ENCODE measurements around the gene UGT1A7. TPM values are rescaled to one million over a fixed set of nuclear protein-coding genes. Genes with fewer than 3 reads are reported as not detected.

The UGT1A7 gene
- polyA plus RNA-seq, 10 donors, result not detected

- DNase-seq, result no peak
Observed at GRCh38 chr2:233760043-233760442, 78.3 kb downstream of the UGT1A7 start, which contains the start of gene UGT1A1. UGT1A1 (plus strand) TSS chr2:233760270; CDS start chr2:233760288, 18 bp downstream.

- no peak for DNase-seq
Observed at GRCh38 chr2:233761040-233761769, 79.5 kb downstream of the UGT1A7 start.

GRCh38 chr2:233764264-233764663 lies 82.6 kb downstream of the UGT1A7 start:
- no peak for DNase-seq

- no peak for DNase-seq
Observed at GRCh38 chr2:233764761-233765160, 83.1 kb downstream of the UGT1A7 start.

GRCh38 chr2:233766416-233766815 lies 84.7 kb downstream of the UGT1A7 start:
- DNase-seq, result no peak

GRCh38 chr2:233768076-233768475 lies 86.4 kb downstream of the UGT1A7 start:
- DNase-seq, result no peak

GRCh38 chr2:233769260-233769659 lies 87.6 kb downstream of the UGT1A7 start:
- no peak for DNase-seq

- DNase-seq, result no peak
Observed at GRCh38 chr2:233772153-233772552, 90.5 kb downstream of the UGT1A7 start.

GRCh38 chr2:233772583-233772982 lies 90.9 kb downstream of the UGT1A7 start:
- DNase-seq, result no peak

- DNase-seq, result no peak
Observed at GRCh38 chr2:233773854-233774253, 92.2 kb downstream of the UGT1A7 start.

GRCh38 chr2:233775414-233775813 lies 93.7 kb downstream of the UGT1A7 start:
- no peak for DNase-seq

GRCh38 chr2:233778030-233778429 lies 96.3 kb downstream of the UGT1A7 start, which contains the start of gene MROH2A:
MROH2A (plus strand) TSS chr2:233778330; CDS start chr2:233779359, 1,029 bp downstream.
- DNase-seq, result no peak

- DNase-seq, result no peak
Observed at GRCh38 chr2:233779722-233780121, 98.0 kb downstream of the UGT1A7 start.

GRCh38 chr2:233780771-233781170 lies 99.1 kb downstream of the UGT1A7 start:
- DNase-seq, result no peak

- no peak for DNase-seq
Observed at GRCh38 chr2:233789554-233789953, 107.9 kb downstream of the UGT1A7 start.

- no peak for DNase-seq
Observed at GRCh38 chr2:233791151-233791882, 109.6 kb downstream of the UGT1A7 start.

GRCh38 chr2:233791883-233792329 lies 110.2 kb downstream of the UGT1A7 start:
- no peak for DNase-seq

GRCh38 chr2:233792720-233793119 lies 111.0 kb downstream of the UGT1A7 start:
- DNase-seq, result no peak

GRCh38 chr2:233793465-233794127 lies 111.9 kb downstream of the UGT1A7 start:
- no peak for DNase-seq

GRCh38 chr2:233794128-233794658 lies 112.5 kb downstream of the UGT1A7 start:
- no peak for DNase-seq

- no peak for DNase-seq
Observed at GRCh38 chr2:233795735-233796171, 114.1 kb downstream of the UGT1A7 start.

- no peak for DNase-seq
Observed at GRCh38 chr2:233796254-233796653, 114.6 kb downstream of the UGT1A7 start.
